ENCODE measurements around the gene ZFP1.

DNA sequence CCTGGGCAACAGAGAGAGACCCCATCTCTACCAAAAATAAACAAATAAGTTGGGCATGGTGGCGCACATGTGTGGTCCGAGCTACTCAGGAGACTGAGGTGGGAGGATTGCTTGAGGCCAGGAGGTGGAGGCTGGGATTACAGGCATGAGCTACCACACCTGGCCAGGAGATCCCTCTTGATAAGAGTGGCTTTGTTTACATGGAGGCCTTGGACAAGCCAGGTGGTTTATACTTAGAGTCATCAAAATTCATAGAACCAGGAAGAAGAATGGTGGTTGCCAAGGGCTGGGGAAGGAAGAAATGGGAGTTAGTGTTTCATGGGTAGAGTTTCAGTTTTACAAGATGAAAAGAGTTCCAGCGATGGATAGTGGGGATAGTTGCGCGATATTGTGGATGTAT, 8.8 kb upstream of the ZFP1 start:
- no peak for TF ChIP-seq POLR2A (IDR thresholded peaks at IDR 0.05)
- TF ChIP-seq, protein P1, sequence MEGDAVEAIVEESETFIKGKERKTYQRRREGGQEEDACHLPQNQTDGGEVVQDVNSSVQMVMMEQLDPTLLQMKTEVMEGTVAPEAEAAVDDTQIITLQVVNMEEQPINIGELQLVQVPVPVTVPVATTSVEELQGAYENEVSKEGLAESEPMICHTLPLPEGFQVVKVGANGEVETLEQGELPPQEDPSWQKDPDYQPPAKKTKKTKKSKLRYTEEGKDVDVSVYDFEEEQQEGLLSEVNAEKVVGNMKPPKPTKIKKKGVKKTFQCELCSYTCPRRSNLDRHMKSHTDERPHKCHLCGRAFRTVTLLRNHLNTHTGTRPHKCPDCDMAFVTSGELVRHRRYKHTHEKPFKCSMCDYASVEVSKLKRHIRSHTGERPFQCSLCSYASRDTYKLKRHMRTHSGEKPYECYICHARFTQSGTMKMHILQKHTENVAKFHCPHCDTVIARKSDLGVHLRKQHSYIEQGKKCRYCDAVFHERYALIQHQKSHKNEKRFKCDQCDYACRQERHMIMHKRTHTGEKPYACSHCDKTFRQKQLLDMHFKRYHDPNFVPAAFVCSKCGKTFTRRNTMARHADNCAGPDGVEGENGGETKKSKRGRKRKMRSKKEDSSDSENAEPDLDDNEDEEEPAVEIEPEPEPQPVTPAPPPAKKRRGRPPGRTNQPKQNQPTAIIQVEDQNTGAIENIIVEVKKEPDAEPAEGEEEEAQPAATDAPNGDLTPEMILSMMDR (IDR thresholded peaks at IDR 0.05), result no peak
